ENCODE data around the gene CYB5R2. TPM values are rescaled to one million over a fixed set of nuclear protein-coding genes. Genes with fewer than 3 reads are reported as not detected.

The CYB5R2 gene
- total RNA-seq, 1 donor from 2014 or later = 2.6 TPM

GRCh38 chr11:7671347-7672215 is 1.7 kb downstream of the CYB5R2 start:
- H3K9me3 Mint-ChIP-seq (ENCODE audit: unreplicated experiment) = no peaks in the 10 kb centered on the region
- no peak overlapping the region for H3K4me3 Mint-ChIP-seq (ENCODE audit: unreplicated experiment)
- H3K27ac Mint-ChIP-seq (ENCODE audit: unreplicated experiment) = no peak overlapping the region
- peaks cover 12% of the 10 kb centered on the region for H3K27me3 Mint-ChIP-seq (ENCODE audit: unreplicated experiment)
- no peaks in the 10 kb centered on the region for H3K36me3 Mint-ChIP-seq (ENCODE audit: unreplicated experiment)
- H3K4me1 Mint-ChIP-seq (ENCODE audit: low read depth, unreplicated experiment) = no peaks in the 10 kb centered on the region
- no peak for TF ChIP-seq CTCF (IDR thresholded peaks at IDR 0.05; ENCODE audit: partially characterized antibody, unreplicated experiment)
- DNase-seq = no peak

GRCh38 chr11:7670641-7671040 is 2.7 kb downstream of the CYB5R2 start:
- H3K27me3 Mint-ChIP-seq (ENCODE audit: unreplicated experiment) = peaks cover 12% of the 10 kb centered on the region
- TF ChIP-seq CTCF (IDR thresholded peaks at IDR 0.05; ENCODE audit: partially characterized antibody, unreplicated experiment) = no peak
- no peaks in the 10 kb centered on the region for H3K36me3 Mint-ChIP-seq (ENCODE audit: unreplicated experiment)
- no peak overlapping the region for H3K27ac Mint-ChIP-seq (ENCODE audit: unreplicated experiment)
- H3K9me3 Mint-ChIP-seq (ENCODE audit: unreplicated experiment) = no peaks in the 10 kb centered on the region
- H3K4me3 Mint-ChIP-seq (ENCODE audit: unreplicated experiment) = no peak overlapping the region
- no peaks in the 10 kb centered on the region for H3K4me1 Mint-ChIP-seq (ENCODE audit: low read depth, unreplicated experiment)
- no peak for DNase-seq

GRCh38 chr11:7668911-7669310 is 4.4 kb downstream of the CYB5R2 start:
- Mint-ChIP-seq H3K27me3 (ENCODE audit: unreplicated experiment) (peaks cover 9% of the 10 kb centered on the region), H3K27ac (ENCODE audit: unreplicated experiment) (no peak overlapping the region), H3K36me3 (ENCODE audit: unreplicated experiment) (no peaks in the 10 kb centered on the region), H3K4me1 (ENCODE audit: low read depth, unreplicated experiment) (no peaks in the 10 kb centered on the region), H3K9me3 (ENCODE audit: unreplicated experiment) (peaks cover 2% of the 10 kb centered on the region), H3K4me3 (ENCODE audit: unreplicated experiment) (no peak overlapping the region)
- no peak for TF ChIP-seq CTCF (IDR thresholded peaks at IDR 0.05; ENCODE audit: partially characterized antibody, unreplicated experiment)
- DNase-seq = no peak

- Mint-ChIP-seq H3K27ac (ENCODE audit: unreplicated experiment) (no peak overlapping the region), H3K27me3 (ENCODE audit: unreplicated experiment) (peaks cover 8% of the 10 kb centered on the region), H3K36me3 (ENCODE audit: unreplicated experiment) (no peaks in the 10 kb centered on the region), H3K9me3 (ENCODE audit: unreplicated experiment) (peaks cover 2% of the 10 kb centered on the region), H3K4me3 (ENCODE audit: unreplicated experiment) (no peak overlapping the region), H3K4me1 (ENCODE audit: low read depth, unreplicated experiment) (no peaks in the 10 kb centered on the region)
- TF ChIP-seq CTCF (IDR thresholded peaks at IDR 0.05; ENCODE audit: partially characterized antibody, unreplicated experiment) = no peak
- DNase-seq = no peak
Measured at GRCh38 chr11:7668464-7668863, 4.8 kb downstream of the CYB5R2 start.

GRCh38 chr11:7667460-7667859 is 5.8 kb downstream of the CYB5R2 start:
- Mint-ChIP-seq H3K27me3 (ENCODE audit: unreplicated experiment) (peaks cover 7% of the 10 kb centered on the region), H3K36me3 (ENCODE audit: unreplicated experiment) (no peaks in the 10 kb centered on the region), H3K27ac (ENCODE audit: unreplicated experiment) (no peak overlapping the region), H3K4me3 (ENCODE audit: unreplicated experiment) (no peak overlapping the region), H3K4me1 (ENCODE audit: low read depth, unreplicated experiment) (no peaks in the 10 kb centered on the region), H3K9me3 (ENCODE audit: unreplicated experiment) (peaks cover 2% of the 10 kb centered on the region)
- no peak for TF ChIP-seq CTCF (IDR thresholded peaks at IDR 0.05; ENCODE audit: partially characterized antibody, unreplicated experiment)
- DNase-seq = no peak

All from glutamatergic neuron (in vitro differentiated cells).